K562 (cell line): ENCODE data around the gene MYL5.

ENCODE experiments used
- DPF2 ChIP-seq: fragments of 450-650 bp; IDR thresholded peaks from 2 replicates; pipeline ENCODE4 v1.6.1; 2016
- KLF6 ChIP-seq: fragments of 250-450 bp; sonication (Bioruptor Pico); IDR thresholded peaks from 2 replicates; pipeline ENCODE4 v1.4.0; 2020; ENCODE audit warnings: mild to moderate bottlenecking, moderate library complexity, borderline replicate concordance
- NFYB ChIP-seq: IDR thresholded peaks from 2 replicates; pipeline ENCODE4 v1.6.1; 2011; ENCODE audit warnings: mild to moderate bottlenecking, moderate library complexity; ENCODE audit not compliant: insufficient read length; ENCODE audit errors: extremely low read depth
- POLR2AphosphoS5 ChIP-seq: IDR thresholded peaks from 2 replicates; pipeline ENCODE4 v1.6.1; 2011; ENCODE audit warnings: mild to moderate bottlenecking, low read depth, low read length, moderate library complexity; ENCODE audit not compliant: control insufficient read depth, insufficient read depth
- ZNF407 ChIP-seq: fragments of 450-650 bp; IDR thresholded peaks from 2 replicates; pipeline ENCODE4 v1.6.1; 2016; ENCODE audit warnings: low read depth
- TF ChIP-seq, protein P1 (sequence below): sonication (generic); formaldehyde crosslinking; IDR thresholded peaks from 2 replicates; pipeline ENCODE4 v1.8.0; 2022; ENCODE audit warnings: mild to moderate bottlenecking, missing genetic modification reagents
- TF ChIP-seq, protein P2 (sequence below), 3 experiments: IDR thresholded peaks in 2 of 3; conservative IDR thresholded peaks in 1 of 3; 2 replicates each; pipeline ENCODE4 v1.5.1; 2011 to 2012; ENCODE audit warnings: low read length in 3 of 3, mild to moderate bottlenecking in 3 of 3, control low read depth in 2 of 3, improper control_type of control experiment in 1 of 3, inconsistent platforms in 1 of 3, low read depth in 1 of 3, mixed read lengths in 1 of 3, moderate library complexity in 1 of 3; ENCODE audit not compliant: insufficient read depth in 2 of 3

DNA sequence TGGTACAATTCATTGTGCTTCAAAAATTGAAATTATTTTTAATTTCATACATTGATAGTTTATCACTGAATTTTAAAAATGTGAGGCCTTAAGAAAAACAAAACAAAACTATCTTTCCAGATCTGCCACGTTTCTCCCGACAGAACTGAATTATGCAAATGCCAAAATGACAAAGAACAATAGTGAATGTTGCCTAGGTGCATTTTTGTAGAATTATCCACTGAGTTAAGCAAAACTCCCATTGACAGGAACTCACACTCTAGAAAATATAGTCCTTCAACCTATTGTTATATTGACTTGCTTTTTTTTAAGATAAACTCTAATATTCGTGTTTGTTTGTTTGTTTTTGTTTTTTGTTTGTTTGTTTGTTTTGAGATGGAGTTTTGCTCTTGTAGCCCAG, 37.8 kb downstream of the MYL5 start:
- TF ChIP-seq POLR2AphosphoS5 = no peak
- TF ChIP-seq, protein P1, sequence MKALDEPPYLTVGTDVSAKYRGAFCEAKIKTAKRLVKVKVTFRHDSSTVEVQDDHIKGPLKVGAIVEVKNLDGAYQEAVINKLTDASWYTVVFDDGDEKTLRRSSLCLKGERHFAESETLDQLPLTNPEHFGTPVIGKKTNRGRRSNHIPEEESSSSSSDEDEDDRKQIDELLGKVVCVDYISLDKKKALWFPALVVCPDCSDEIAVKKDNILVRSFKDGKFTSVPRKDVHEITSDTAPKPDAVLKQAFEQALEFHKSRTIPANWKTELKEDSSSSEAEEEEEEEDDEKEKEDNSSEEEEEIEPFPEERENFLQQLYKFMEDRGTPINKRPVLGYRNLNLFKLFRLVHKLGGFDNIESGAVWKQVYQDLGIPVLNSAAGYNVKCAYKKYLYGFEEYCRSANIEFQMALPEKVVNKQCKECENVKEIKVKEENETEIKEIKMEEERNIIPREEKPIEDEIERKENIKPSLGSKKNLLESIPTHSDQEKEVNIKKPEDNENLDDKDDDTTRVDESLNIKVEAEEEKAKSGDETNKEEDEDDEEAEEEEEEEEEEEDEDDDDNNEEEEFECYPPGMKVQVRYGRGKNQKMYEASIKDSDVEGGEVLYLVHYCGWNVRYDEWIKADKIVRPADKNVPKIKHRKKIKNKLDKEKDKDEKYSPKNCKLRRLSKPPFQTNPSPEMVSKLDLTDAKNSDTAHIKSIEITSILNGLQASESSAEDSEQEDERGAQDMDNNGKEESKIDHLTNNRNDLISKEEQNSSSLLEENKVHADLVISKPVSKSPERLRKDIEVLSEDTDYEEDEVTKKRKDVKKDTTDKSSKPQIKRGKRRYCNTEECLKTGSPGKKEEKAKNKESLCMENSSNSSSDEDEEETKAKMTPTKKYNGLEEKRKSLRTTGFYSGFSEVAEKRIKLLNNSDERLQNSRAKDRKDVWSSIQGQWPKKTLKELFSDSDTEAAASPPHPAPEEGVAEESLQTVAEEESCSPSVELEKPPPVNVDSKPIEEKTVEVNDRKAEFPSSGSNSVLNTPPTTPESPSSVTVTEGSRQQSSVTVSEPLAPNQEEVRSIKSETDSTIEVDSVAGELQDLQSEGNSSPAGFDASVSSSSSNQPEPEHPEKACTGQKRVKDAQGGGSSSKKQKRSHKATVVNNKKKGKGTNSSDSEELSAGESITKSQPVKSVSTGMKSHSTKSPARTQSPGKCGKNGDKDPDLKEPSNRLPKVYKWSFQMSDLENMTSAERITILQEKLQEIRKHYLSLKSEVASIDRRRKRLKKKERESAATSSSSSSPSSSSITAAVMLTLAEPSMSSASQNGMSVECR (CRISPR knock-in tag) = no peak
- no peak for TF ChIP-seq DPF2
- TF ChIP-seq, protein P2, sequence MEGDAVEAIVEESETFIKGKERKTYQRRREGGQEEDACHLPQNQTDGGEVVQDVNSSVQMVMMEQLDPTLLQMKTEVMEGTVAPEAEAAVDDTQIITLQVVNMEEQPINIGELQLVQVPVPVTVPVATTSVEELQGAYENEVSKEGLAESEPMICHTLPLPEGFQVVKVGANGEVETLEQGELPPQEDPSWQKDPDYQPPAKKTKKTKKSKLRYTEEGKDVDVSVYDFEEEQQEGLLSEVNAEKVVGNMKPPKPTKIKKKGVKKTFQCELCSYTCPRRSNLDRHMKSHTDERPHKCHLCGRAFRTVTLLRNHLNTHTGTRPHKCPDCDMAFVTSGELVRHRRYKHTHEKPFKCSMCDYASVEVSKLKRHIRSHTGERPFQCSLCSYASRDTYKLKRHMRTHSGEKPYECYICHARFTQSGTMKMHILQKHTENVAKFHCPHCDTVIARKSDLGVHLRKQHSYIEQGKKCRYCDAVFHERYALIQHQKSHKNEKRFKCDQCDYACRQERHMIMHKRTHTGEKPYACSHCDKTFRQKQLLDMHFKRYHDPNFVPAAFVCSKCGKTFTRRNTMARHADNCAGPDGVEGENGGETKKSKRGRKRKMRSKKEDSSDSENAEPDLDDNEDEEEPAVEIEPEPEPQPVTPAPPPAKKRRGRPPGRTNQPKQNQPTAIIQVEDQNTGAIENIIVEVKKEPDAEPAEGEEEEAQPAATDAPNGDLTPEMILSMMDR (IDR thresholded peaks at IDR 0.05 in 2 of 3, conservative IDR thresholded peaks at IDR 0.05 in 1 of 3; ENCODE audit: insufficient read depth in 2 of 3, low read depth in 1 of 3, low read length in 3 of 3) = no peak
- no peak for TF ChIP-seq NFYB
- no peak for TF ChIP-seq ZNF407
- no peak for TF ChIP-seq KLF6
